Testis (tissue), 3 donors: Measurements from ENCODE around the gene PRR7. TPM values are rescaled to one million over a fixed set of nuclear protein-coding genes. Genes with fewer than 3 reads are reported as not detected.
A peak's percentile ranks its signal among the peaks of the same experiment; 100 is the strongest.

Source experiments
- DNase-seq: peaks from one replicate; pipeline ENCODE4 v3.0.0-alpha.2; 2019
- H3K27ac ChIP-seq, 2 donors: fragments of 200-600 bp; sonication (generic); one replicate each; pipeline ENCODE4 v1.5.1; 2019
- H3K27me3 ChIP-seq: fragments of 200-600 bp; sonication (generic); one replicate; pipeline ENCODE4 v1.5.1; 2019
- H3K36me3 ChIP-seq: fragments of 200-600 bp; sonication (generic); one replicate; pipeline ENCODE4 v1.5.1; 2017; ENCODE audit warnings: low read depth; ENCODE audit errors: missing control alignments
- H3K4me1 ChIP-seq: fragments of 200-600 bp; sonication (generic); one replicate; pipeline ENCODE4 v1.5.1; 2019
- H3K4me3 ChIP-seq, 2 donors: fragments of 200-600 bp; sonication (generic); one replicate each; pipeline ENCODE4 v1.5.1; 2017 to 2019
- H3K9me3 ChIP-seq: fragments of 200-600 bp; sonication (generic); one replicate; pipeline ENCODE4 v1.5.1; 2017
- POLR2A ChIP-seq: fragments of 450-650 bp; IDR thresholded peaks from one replicate; pipeline ENCODE4 v1.6.1; 2017; ENCODE audit warnings: antibody characterized with exemption, mild to moderate bottlenecking, moderate library complexity
- WGBS, 2 donors: methylation state at CpG; one replicate each; pipeline ENCODE4 v1.1.5; 2018; 5-methylcytosine and 5-hydroxymethylcytosine counted together
- intact Hi-C: fragments of 100-400 bp; cut with DNase I; formaldehyde crosslinking; loops from one replicate; pipeline ENCODE4 v1.15.1; 2023; ENCODE audit warnings: low total_unique reads
- polyA plus RNA-seq: library from polyadenylated mRNA; stranded (reverse); fragments of 350-450 nt; fragmentation: Illumina TruSeq; extraction: RNeasy Lipid Tissue Mini Kit (QIAGEN cat#74804); gene quantifications from one replicate; pipeline ENCODE4 v1.2.3, GENCODE V29; 2014; ENCODE audit warnings: low read depth, low replicate concordance; ENCODE audit not compliant: insufficient read depth
- total RNA-seq, 2 donors: library from RNA; depleted of rRNA; stranded (reverse); fragments of >200 nt; gene quantifications; one replicate each; pipeline ENCODE4 v1.2.3, GENCODE V29; 2016
- TF ChIP-seq, protein P1 (sequence below), 3 experiments: fragments of 450-650 bp in 2 of 3; fragments of 200-600 bp in 1 of 3; sonication (generic) in 1 of 3; IDR thresholded peaks; one replicate each; pipeline ENCODE4 v1.5.1; 2016 to 2019; ENCODE audit warnings: antibody characterized with exemption in 3 of 3, mild to moderate bottlenecking in 2 of 3, moderate library complexity in 1 of 3

Gene PRR7
- total and polyA plus RNA-seq, 3 donors from 2014 or later: 2.8 to 23.2 (median 19.9) TPM

DNA sequence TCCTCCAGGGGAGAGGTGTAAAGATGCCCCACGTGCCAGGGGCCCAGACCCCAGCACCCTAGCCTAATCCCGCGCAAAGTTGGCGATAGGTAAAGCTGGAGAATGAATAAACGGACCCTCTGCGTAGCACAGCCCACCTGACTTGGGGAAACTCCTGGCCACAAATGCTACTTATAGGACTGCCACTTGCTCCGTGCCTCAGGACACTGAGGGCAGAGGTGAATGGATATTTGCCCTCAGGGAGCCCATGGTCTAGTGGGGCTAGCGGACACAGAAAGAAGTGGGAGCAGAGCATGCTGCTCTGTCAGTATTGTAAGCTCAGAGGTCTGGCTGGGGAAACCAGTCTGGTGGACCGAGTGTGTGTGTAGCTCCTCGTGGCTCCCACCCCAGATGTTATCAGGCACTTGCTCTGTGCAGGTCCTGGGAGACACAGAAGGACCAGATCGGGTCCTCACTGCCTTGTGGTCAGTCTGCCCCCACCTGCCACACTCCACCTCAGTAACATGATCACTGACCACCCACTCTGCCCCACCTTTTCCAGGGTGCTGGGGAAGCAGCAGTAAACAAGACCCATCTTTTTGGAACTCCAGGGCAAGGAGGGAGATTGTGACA, 19.3 kb upstream of the PRR7 start:
- peak overlapping the region; percentile 75 to 77 for H3K4me3 ChIP-seq
- DNase-seq: no peak
- peak overlapping the region; percentile 68 to 83 for H3K27ac ChIP-seq
- H3K36me3 ChIP-seq: no peaks in the 10 kb centered on the region
- H3K4me1 ChIP-seq: peaks cover 12% of the 10 kb centered on the region
- WGBS, 2 donors: 7 to 12% methylated on average over 4 to 11 of the region's 11 CpGs
- no peaks in the 10 kb centered on the region for H3K27me3 ChIP-seq
- TF ChIP-seq, protein P1, sequence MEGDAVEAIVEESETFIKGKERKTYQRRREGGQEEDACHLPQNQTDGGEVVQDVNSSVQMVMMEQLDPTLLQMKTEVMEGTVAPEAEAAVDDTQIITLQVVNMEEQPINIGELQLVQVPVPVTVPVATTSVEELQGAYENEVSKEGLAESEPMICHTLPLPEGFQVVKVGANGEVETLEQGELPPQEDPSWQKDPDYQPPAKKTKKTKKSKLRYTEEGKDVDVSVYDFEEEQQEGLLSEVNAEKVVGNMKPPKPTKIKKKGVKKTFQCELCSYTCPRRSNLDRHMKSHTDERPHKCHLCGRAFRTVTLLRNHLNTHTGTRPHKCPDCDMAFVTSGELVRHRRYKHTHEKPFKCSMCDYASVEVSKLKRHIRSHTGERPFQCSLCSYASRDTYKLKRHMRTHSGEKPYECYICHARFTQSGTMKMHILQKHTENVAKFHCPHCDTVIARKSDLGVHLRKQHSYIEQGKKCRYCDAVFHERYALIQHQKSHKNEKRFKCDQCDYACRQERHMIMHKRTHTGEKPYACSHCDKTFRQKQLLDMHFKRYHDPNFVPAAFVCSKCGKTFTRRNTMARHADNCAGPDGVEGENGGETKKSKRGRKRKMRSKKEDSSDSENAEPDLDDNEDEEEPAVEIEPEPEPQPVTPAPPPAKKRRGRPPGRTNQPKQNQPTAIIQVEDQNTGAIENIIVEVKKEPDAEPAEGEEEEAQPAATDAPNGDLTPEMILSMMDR (IDR thresholded peaks at IDR 0.05): no peak
- TF ChIP-seq POLR2A: no peak
- intact Hi-C loops: no loop called here
- H3K9me3 ChIP-seq: no peaks in the 10 kb centered on the region

- Histone ChIP-seq H3K36me3 (no peaks in the 10 kb centered on the region), H3K4me3 (no peak overlapping the region), H3K9me3 (no peaks in the 10 kb centered on the region), H3K27me3 (no peaks in the 10 kb centered on the region), H3K27ac (no peak overlapping the region), H3K4me1 (peaks cover 12% of the 10 kb centered on the region)
- intact Hi-C loops: no loop called here
- no peak for TF ChIP-seq POLR2A
- TF ChIP-seq, protein P1 (IDR thresholded peaks at IDR 0.05): no peak
- no peak for DNase-seq
- 85 to 87% methylated on average over 9 to 11 of the region's 11 CpGs for WGBS, 2 donors
These were observed 18.6 kb upstream of the PRR7 start for GRCh38 chr5:177427919-177428573.

GRCh38 chr5:177428574-177429217, 17.9 kb upstream of the PRR7 start:
- H3K4me1 ChIP-seq: peaks cover 12% of the 10 kb centered on the region
- DNase-seq: no peak
- no peak overlapping the region for H3K27ac ChIP-seq
- H3K4me3 ChIP-seq: no peak overlapping the region
- TF ChIP-seq, protein P1 (IDR thresholded peaks at IDR 0.05): no peak
- intact Hi-C loops: no loop called here
- WGBS, 2 donors: 88 to 89% methylated on average over 10 of the region's 10 CpGs
- no peaks in the 10 kb centered on the region for H3K36me3 ChIP-seq
- H3K9me3 ChIP-seq: no peaks in the 10 kb centered on the region
- H3K27me3 ChIP-seq: no peaks in the 10 kb centered on the region

DNA sequence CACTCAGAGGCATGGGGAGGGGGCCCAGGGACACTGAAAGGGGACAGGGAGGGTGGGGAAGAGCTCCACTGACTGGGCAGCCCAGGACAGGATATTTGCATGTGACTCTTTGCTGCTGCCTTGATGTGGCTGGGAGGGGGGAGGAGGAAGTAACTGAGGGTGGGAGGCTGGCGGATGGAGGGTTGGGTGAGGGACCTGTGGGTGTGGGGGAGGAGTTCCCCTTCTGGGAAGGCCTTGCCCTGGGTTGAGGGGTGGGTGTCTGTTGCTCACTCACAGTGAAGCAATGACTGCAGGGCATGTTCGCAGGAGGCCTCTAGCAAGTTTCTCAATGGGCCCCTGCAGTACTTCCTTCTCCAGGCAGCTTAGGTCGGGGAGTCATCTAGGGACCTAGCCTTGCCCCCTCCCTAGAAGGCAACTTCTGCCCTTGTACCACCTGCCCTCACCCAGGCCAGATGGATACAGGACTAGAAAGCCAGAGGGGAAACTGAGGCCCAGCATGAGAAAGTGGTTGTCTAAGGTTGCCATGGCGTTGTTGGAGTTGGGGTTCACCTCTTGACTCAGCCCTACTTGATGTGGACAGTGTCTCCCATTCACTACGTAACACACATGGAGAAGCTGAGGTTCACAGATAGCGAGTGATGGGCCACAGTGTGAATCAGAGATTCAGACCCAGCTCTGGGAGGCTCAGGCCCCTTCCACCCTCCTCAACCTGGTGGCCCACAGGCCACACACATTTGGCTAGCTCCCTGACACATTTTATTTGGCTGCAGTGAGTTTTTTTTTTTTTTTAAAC, 17.2 kb upstream of the PRR7 start:
- TF ChIP-seq, protein P1 (IDR thresholded peaks at IDR 0.05): no peak
- TF ChIP-seq POLR2A: no peak
- Histone ChIP-seq H3K4me1 (peaks cover 12% of the 10 kb centered on the region), H3K4me3 (no peak overlapping the region), H3K27ac (no peak overlapping the region), H3K9me3 (no peaks in the 10 kb centered on the region), H3K27me3 (no peaks in the 10 kb centered on the region), H3K36me3 (no peaks in the 10 kb centered on the region)
- intact Hi-C loops: no loop called here
- 80 to 91% methylated on average over 6 of the region's 6 CpGs for WGBS, 2 donors
- no peak for DNase-seq
